Measurements from ENCODE around the gene POLR2A. TPM values are rescaled to one million over a fixed set of nuclear protein-coding genes. Genes with fewer than 3 reads are reported as not detected.
"Not testable (repeated sequence)": the region's sequence is repeated elsewhere in the genome, so short reads cannot be mapped to it uniquely, and the experiment has no call there.

Gene POLR2A
- total RNA-seq, 1 donor from 2014 or later, result 65.3 TPM

GRCh38 chr17:7460850-7461660 lies 23.1 kb upstream of the POLR2A start:
- no peak for DNase-seq (ENCODE audit: low read depth, low spot score)

- DNase-seq (ENCODE audit: low read depth, low spot score), result no peak
Observed at GRCh38 chr17:7462474-7463371, 21.4 kb upstream of the POLR2A start.

- DNase-seq (ENCODE audit: low read depth, low spot score), result no peak
Observed at GRCh38 chr17:7463372-7463846, 20.8 kb upstream of the POLR2A start.

GRCh38 chr17:7464081-7464480 lies 20.1 kb upstream of the POLR2A start:
- no peak for DNase-seq (ENCODE audit: low read depth, low spot score)

GRCh38 chr17:7465597-7466275 lies 18.4 kb upstream of the POLR2A start:
- DNase-seq (ENCODE audit: low read depth, low spot score), result no peak

DNA sequence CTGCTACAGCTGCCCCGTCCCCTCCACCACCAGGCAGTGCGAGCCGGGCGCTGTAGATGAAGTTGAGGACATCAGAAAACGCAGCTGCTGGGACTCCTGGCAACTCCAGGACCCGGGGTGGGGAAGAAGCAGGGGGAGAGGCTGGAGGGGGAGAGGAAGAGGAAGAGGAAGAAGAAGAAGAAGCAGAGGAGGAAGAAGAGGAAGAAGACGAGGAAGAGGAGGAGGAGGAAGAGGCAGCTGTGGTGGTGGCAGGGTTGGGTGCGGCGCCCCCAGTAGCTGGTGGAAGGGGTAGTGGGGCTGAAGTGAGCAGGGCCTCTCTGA lies 17.9 kb upstream of the POLR2A start:
- DNase-seq (ENCODE audit: low read depth, low spot score), result no peak

DNA sequence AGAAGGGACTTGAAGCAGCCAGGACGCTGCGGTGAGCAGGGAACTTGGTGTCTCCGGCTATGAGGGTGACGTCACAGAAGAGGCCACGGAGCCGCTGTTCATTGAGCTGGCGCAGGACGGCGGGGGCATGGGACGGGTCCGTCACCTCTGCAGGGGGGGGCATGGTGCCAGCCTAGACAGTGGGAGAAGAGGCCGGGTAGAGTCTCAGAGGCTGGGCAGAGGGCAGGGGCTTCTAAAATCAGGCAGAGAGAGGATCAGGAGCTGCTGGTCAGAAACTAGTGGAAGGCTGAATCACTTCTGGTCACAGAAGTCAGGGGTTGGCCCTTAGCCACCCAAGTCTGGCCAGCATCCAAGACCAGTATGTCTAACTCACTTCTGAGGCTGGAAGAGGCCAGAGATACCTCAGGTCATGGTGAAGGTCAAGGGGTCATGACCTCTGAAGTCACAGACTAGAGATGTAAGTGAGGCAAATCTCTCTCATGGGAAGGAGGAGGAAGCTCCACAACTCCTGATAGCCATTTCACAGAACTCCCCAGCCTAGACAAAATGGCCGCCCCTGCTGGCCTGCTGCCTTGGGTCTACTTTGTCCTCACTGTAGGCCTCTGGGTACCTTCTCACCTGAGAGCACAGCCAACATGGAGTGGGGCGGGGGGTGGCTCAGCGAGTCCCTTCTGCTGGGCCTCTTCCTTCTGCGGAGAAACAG lies 17.4 kb upstream of the POLR2A start:
- no peak for DNase-seq (ENCODE audit: low read depth, low spot score)

DNA sequence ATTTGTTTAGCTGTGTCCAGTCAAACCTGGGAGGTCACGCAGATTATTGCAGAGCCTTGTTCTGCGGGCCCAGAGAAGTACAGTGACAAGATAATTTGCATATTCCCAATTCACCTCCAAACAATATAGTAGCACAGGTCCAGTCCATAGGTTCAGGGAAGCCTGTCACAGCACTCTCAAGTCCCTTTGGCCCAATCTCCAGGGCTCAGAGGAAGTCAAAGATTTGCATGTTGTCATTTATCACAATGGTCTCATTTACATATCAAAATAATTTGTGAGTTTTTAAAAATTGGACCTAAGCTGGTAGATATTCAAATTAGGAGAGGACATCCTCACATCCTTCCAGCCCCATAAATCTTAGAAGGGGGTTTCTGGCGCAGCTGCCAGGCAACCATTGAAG lies 16.7 kb upstream of the POLR2A start:
- no peak for DNase-seq (ENCODE audit: low read depth, low spot score)

DNA sequence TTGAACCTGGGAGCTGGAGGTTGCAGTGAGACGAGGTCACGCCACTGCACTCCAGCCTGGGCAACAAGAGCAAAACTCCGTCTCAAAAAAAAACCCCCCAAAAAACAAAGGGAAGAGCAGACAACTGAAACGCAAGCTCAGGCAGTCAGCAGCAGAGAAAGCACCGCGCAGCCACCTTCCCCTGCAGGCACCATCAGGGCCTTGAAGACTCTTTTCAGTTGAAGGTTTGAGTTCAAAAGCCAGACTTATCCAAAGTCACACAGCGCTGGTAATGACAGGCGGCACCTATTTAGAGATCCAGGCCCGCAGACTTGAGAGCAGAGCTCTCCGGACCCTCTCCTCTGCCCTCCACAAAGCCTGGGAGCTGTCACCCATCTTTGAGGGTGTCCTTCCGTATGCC lies 15.9 kb upstream of the POLR2A start:
- DNase-seq (ENCODE audit: low read depth, low spot score), result no peak

DNA sequence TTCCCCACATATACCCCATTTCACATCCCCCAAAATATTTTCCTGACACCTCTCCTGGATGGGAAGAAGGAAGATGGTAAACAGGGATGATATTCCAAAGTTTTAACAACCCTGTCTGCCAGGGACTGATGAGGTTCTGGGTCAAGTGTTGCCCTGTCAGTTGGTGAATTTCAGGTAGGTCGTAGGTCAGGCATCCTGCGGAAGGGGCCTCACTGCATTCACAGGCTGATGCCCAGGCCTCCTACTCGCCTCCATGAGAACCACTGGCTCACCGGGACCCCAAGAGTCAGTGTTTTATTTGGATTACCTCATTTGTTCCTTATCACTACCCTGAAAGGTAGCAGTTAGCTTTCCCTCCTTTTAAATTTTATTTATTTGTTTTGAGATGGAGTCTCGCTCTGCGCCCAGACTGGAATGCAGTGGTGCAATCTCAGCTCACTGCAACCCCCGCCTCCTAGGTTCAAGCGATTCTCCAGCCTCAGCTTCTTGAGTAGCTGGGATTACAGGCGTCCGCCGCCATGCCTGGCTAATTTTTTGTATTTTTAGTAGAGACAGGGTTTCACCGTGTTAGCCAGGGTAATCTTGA lies 15.3 kb upstream of the POLR2A start:
- no peak for DNase-seq (ENCODE audit: low read depth, low spot score)

DNA sequence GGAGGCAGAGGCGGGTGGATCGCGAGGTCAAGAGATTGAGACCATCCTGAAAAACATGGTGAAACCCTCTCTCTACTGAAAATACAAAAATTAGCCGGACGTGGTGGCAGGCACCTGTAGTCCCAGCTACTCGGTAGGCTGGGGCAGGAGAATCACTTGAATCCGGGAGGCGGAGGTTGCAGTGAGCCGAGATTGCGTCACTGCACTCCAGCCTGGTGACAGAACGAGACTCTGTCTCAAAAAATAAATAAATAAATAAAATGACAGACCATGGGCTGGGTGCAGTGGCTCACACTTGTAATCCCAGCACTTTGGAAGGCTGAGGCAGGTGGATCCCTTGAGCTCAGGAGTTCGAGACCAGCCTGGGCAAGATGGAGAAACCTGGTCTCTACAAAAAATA lies 14.3 kb upstream of the POLR2A start:
- not testable (repeated sequence) for DNase-seq (ENCODE audit: low read depth, low spot score)

GRCh38 chr17:7470457-7470973 lies 13.7 kb upstream of the POLR2A start:
- not testable (repeated sequence) for DNase-seq (ENCODE audit: low read depth, low spot score)

DNA sequence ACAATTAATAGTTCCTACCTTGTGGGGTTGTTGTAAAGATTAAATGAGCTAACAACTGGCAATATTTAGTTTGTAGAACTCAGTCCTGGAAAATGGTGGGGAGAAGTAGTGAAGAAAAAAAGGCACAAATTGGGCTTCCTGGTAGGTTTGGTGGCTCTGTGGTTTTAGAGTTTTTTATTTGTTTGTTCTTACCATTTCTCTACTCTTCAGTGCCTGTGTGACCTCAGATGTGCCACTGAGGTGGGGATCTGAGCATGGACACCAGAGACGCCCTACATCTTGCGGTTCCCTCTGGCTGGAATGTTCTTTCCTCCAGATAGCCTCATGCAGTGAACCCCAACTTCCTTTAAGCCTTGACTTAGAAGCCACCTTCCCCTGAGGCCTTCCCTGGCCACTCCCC lies 12.4 kb upstream of the POLR2A start:
- DNase-seq (ENCODE audit: low read depth, low spot score), result no peak

DNA sequence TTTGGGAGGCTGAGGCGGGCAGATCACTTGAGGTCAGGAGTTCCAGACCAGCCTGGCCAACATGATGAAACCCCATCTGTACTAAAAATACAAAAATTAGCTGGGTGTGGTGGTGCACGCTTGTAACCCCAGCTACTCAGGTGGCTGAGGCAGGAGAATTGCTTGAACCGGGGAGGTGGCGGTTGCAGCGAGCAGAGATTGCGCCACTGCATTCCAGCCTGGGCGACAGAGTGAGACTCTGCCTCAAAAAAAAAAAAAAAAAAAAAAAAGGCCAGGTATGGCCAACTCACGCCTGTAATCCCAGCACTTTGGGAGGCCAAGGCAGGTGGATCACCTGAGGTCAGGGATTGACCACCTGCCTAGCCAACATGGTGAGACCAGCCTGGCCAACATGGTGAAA lies 9.4 kb upstream of the POLR2A start:
- DNase-seq (ENCODE audit: low read depth, low spot score), result not testable (repeated sequence)

DNA sequence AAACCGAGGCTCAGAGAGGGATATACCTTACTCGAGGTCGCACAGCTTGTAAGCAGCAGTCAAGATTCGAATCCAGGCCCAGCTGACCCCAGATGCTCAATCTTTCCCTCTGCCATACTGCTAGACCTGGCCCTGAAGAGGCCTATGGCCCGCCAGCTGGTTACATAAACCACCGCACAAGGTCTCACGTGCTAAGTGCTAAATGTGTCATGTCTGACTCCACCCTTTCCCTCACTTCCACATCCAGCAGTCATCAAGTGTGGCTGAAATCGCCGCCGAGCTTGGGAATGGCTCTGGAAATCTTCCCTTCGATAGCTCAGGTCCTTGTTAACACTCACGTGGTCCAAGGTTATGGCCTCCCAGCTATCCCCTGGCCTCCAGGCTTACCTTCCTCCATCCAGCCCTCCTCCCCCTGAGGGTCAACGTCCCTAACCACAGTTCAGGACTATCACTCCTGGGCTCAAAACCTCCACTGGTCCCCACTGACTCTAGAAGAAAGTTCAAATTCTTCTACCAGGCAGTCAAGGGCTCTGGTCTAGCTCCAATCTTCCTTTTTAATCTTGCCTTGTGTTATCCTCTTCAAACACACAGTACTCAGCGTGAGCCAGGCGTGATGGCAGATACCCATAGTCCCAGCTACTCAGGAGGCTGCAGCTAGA lies 8.3 kb upstream of the POLR2A start:
- DNase-seq (ENCODE audit: low read depth, low spot score), result no peak

GRCh38 chr17:7476494-7476893 lies 7.7 kb upstream of the POLR2A start:
- DNase-seq (ENCODE audit: low read depth, low spot score), result no peak

DNA sequence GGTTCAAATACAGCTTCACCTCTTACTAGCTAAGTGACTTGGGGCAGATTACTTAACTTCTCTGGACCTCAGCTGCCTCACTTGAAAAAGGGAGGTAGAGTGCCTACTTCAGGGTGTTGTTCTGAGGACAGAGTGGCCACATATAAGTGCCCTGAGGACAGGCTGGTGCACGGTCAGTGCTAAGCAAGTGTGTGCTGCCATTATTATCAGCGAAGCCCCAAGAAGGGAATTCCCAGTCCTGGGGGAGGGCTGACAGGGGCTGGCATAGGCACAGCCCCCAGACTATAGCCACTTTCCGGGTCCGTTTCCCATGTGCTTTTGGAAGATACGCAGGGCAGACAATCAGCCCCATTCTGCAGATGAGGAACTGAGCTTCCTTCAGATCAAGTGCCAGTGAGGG lies 7.2 kb upstream of the POLR2A start:
- no peak for DNase-seq (ENCODE audit: low read depth, low spot score)

GRCh38 chr17:7477392-7478275 lies 6.5 kb upstream of the POLR2A start:
- no peak for DNase-seq (ENCODE audit: low read depth, low spot score)

Data from pulmonary artery endothelial cell (primary cell).